GM21576 (cell line): ENCODE results near the gene HAPSTR1.
"Not testable (repeated sequence)": the region's sequence is repeated elsewhere in the genome, so short reads cannot be mapped to it uniquely, and the experiment has no call there.

ENCODE experiments used
- ATAC-seq: cut with Tn5 transposase; IDR thresholded peaks from one replicate; pipeline ENCODE4 v1.9.1; 2021; ENCODE audit warnings: mild to moderate bottlenecking, moderate library complexity; ENCODE audit not compliant: unreplicated experiment

The HAPSTR1 gene

GRCh38 chr16:9090960-9091866 is at the start of gene HAPSTR1:
Gene HAPSTR1, plus strand, starts transcription at chr16:9091644. Its CDS starts 401 bp downstream, at chr16:9092045.
- ATAC-seq, result peak; percentile 83

- no peak for ATAC-seq
Observed at GRCh38 chr16:9042533-9042932, 48.9 kb upstream of the HAPSTR1 start.

- no peak for ATAC-seq
Observed at GRCh38 chr16:9042964-9043680, 48.3 kb upstream of the HAPSTR1 start.

GRCh38 chr16:9045562-9045961 is 45.9 kb upstream of the HAPSTR1 start:
- ATAC-seq, result not testable (repeated sequence)

GRCh38 chr16:9046667-9047055 is 44.8 kb upstream of the HAPSTR1 start:
- no peak for ATAC-seq

- no peak for ATAC-seq
Observed at GRCh38 chr16:9047689-9048301, 43.6 kb upstream of the HAPSTR1 start.

- ATAC-seq, result no peak
Observed at GRCh38 chr16:9048302-9048700, 43.1 kb upstream of the HAPSTR1 start.

- no peak for ATAC-seq
Observed at GRCh38 chr16:9049241-9049640, 42.2 kb upstream of the HAPSTR1 start.

- no peak for ATAC-seq
Observed at GRCh38 chr16:9050102-9050830, 41.2 kb upstream of the HAPSTR1 start.

GRCh38 chr16:9053006-9053601 is 38.3 kb upstream of the HAPSTR1 start:
- no peak for ATAC-seq

- no peak for ATAC-seq
Observed at GRCh38 chr16:9054460-9054859, 37.0 kb upstream of the HAPSTR1 start.

- no peak for ATAC-seq
Observed at GRCh38 chr16:9055115-9055514, 36.3 kb upstream of the HAPSTR1 start.

GRCh38 chr16:9055661-9056060 is 35.8 kb upstream of the HAPSTR1 start:
- ATAC-seq, result no peak

- ATAC-seq, result no peak
Observed at GRCh38 chr16:9056061-9056460, 35.4 kb upstream of the HAPSTR1 start.

GRCh38 chr16:9058211-9058610 is 33.2 kb upstream of the HAPSTR1 start:
- ATAC-seq, result no peak

- no peak for ATAC-seq
Observed at GRCh38 chr16:9060225-9060624, 31.2 kb upstream of the HAPSTR1 start.

GRCh38 chr16:9061358-9061813 is 30.1 kb upstream of the HAPSTR1 start:
- peak; percentile 49 for ATAC-seq

- no peak for ATAC-seq
Observed at GRCh38 chr16:9062301-9062700, 29.1 kb upstream of the HAPSTR1 start.

- ATAC-seq, result no peak
Observed at GRCh38 chr16:9065077-9065476, 26.4 kb upstream of the HAPSTR1 start.

GRCh38 chr16:9068886-9069285 is 22.6 kb upstream of the HAPSTR1 start:
- ATAC-seq, result no peak
